ENCODE measurements around the gene CAPN13. TPM values are rescaled to one million over a fixed set of nuclear protein-coding genes. Genes with fewer than 3 reads are reported as not detected.

The CAPN13 gene
- total RNA-seq, 1 experiment from 2014 or later, result 5.7 TPM

GRCh38 chr2:30722936-30723725 is 84.1 kb downstream of the CAPN13 start:
- no peak overlapping the region for H3K9ac ChIP-seq (ENCODE audit: extremely low read depth, insufficient read length, low read length)
- H2BK15ac ChIP-seq (ENCODE audit: low read depth, low read length), result no peak overlapping the region
- no peak overlapping the region for H3K27ac Mint-ChIP-seq
- H3K27me3 Mint-ChIP-seq (ENCODE audit: low read depth), result peaks cover 6% of the 10 kb centered on the region; the same call in 1 of the 2 replicates
- H3K36me3 Mint-ChIP-seq (ENCODE audit: insufficient read depth in 1 of 3, low read depth in 3 of 3), result no peaks in the 10 kb centered on the region
- TF ChIP-seq, protein P1, sequence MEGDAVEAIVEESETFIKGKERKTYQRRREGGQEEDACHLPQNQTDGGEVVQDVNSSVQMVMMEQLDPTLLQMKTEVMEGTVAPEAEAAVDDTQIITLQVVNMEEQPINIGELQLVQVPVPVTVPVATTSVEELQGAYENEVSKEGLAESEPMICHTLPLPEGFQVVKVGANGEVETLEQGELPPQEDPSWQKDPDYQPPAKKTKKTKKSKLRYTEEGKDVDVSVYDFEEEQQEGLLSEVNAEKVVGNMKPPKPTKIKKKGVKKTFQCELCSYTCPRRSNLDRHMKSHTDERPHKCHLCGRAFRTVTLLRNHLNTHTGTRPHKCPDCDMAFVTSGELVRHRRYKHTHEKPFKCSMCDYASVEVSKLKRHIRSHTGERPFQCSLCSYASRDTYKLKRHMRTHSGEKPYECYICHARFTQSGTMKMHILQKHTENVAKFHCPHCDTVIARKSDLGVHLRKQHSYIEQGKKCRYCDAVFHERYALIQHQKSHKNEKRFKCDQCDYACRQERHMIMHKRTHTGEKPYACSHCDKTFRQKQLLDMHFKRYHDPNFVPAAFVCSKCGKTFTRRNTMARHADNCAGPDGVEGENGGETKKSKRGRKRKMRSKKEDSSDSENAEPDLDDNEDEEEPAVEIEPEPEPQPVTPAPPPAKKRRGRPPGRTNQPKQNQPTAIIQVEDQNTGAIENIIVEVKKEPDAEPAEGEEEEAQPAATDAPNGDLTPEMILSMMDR (conservative IDR thresholded peaks at IDR 0.05), result no peak
- H3K79me1 ChIP-seq (ENCODE audit: insufficient read depth, low read depth, low read length, poor library complexity, severe bottlenecking), result no peaks in the 10 kb centered on the region
- H3K18ac ChIP-seq (ENCODE audit: insufficient read length, low read depth, low read length), result no peak overlapping the region
- H4K8ac ChIP-seq (replicated peaks; ENCODE audit: insufficient read length, low read depth, low read length), result no peak overlapping the region
- H3K4ac ChIP-seq (ENCODE audit: low read depth, low read length), result no peak overlapping the region
- no peak overlapping the region for H2BK5ac ChIP-seq (ENCODE audit: insufficient read length, low read length)
- no peak overlapping the region for H2BK120ac ChIP-seq (ENCODE audit: low read depth, low read length, poor library complexity, severe bottlenecking)
- H4K91ac ChIP-seq (ENCODE audit: insufficient read length, low read depth, low read length), result no peak overlapping the region
- no peak overlapping the region for H4K5ac ChIP-seq (ENCODE audit: insufficient read length, low read depth, low read length)
- H3K23ac ChIP-seq (ENCODE audit: insufficient read length, low read depth, low read length), result no peak overlapping the region
- H3K4me2 ChIP-seq (ENCODE audit: insufficient read depth, insufficient read length, low read length), result no peak overlapping the region
- H3K56ac ChIP-seq (ENCODE audit: insufficient read length, low read depth, low read length), result no peak overlapping the region
- WGBS (ENCODE audit: extremely low coverage, insufficient read length, low lambda C conversion rate), result no CpG with 5 or more reads among the region's 4 CpGs
- no peak overlapping the region for H3K27ac ChIP-seq (ENCODE audit: insufficient read length, low read depth, low read length)
- DNase-seq, result peak; percentile 8
- no peak overlapping the region for H2AFZ ChIP-seq (ENCODE audit: low read length)
- H3K79me2 ChIP-seq (ENCODE audit: insufficient read depth, low read length), result no peaks in the 10 kb centered on the region
- H3K27me3 ChIP-seq (ENCODE audit: insufficient read depth, low read length), result no peaks in the 10 kb centered on the region
- H3K9me3 Mint-ChIP-seq, result peaks cover 1 to 4% of the 10 kb centered on the region in 2 experiments; a peak in 3 of 5 replicates
- H3K4me1 Mint-ChIP-seq, result no peaks in the 10 kb centered on the region
- H3K4me3 Mint-ChIP-seq, result no peak overlapping the region
- no peak overlapping the region for H2AK5ac ChIP-seq (ENCODE audit: insufficient read length, low read length)
- no peaks in the 10 kb centered on the region for H4K20me1 ChIP-seq (ENCODE audit: control insufficient read depth, insufficient read depth, insufficient read length)
- no peak overlapping the region for H3T11ph ChIP-seq (ENCODE audit: low read length)
- no peaks in the 10 kb centered on the region for H3K23me2 ChIP-seq (ENCODE audit: insufficient read length, low read depth, low read length, poor library complexity, severe bottlenecking)
- no peak overlapping the region for H3K14ac ChIP-seq (ENCODE audit: insufficient read depth, low read length)
- H2BK20ac ChIP-seq (ENCODE audit: low read depth, low read length, poor library complexity, severe bottlenecking), result no peak overlapping the region
- no peak overlapping the region for H2BK12ac ChIP-seq (ENCODE audit: insufficient read length, low read depth, low read length)
- H3K4me1 ChIP-seq (ENCODE audit: insufficient read depth, low read length), result no peaks in the 10 kb centered on the region
- H3K9me3 ChIP-seq (ENCODE audit: control insufficient read depth, low read depth, low read length), result no peaks in the 10 kb centered on the region
